ENCODE measurements around the gene POLR3H.

Gene POLR3H

DNA sequence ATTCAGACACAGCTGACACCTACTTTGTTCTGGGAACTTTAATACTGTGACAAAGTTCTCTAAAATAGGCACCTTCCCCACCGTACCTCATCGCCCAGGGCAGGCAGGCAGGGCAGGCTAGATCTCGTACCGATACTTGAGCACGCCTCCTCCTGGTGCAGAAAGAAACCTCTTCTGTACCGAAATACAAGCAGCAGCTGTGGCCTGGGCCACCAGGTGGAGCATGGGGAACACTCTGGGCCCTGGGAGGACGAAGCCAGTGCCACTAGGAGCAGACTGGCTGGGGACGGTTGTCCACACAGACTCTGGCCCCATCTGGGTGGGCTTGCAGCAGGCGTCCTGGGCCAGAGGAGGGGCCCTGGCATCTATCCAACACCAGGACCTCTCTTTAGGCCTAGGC, 32.6 kb upstream of the POLR3H start:
- Histone ChIP-seq H3K36me3 (ENCODE audit: control insufficient read depth in 2 of 2, insufficient read depth in 1 of 2, low read length in 2 of 2) (peaks cover under 1 to 60% of the 10 kb centered on the region in 2 experiments; a peak in 2 of 3 replicates), H3K27ac (ENCODE audit: extremely low read depth, low read depth, low read length) (no peak overlapping the region), H3K4me3 (ENCODE audit: low read depth, low read length) (no peak overlapping the region), H3K9me3 (ENCODE audit: control insufficient read depth, insufficient read depth, low read depth, low read length) (no peaks in the 10 kb centered on the region), H3K4me1 (ENCODE audit: control insufficient read depth, insufficient read depth, low read length) (no peaks in the 10 kb centered on the region)
- ChIA-PET POLR2A (interaction anchor here (1.2 to 9.9 kb wide), 5 partner anchors 11 to 44 kb away, joined by 3 to 85 read pairs (median 4); partner anchors contain the start of genes CSDC2, DESI1, PMM1 and XRCC6), CTCF (interaction anchor here (0.6 to 4.0 kb wide), 13 partner anchors 9 to 392 kb away, joined by 3 to 36 read pairs (median 6); partner anchors contain the start of genes CSDC2, PMM1 and POLR3H)
- no peak for TF ChIP-seq ZNF302 (tag by site-specific recombination; IDR thresholded peaks at IDR 0.05; ENCODE audit: low read depth)
- TF ChIP-seq ZNF16 (tag by site-specific recombination; IDR thresholded peaks at IDR 0.05; ENCODE audit: low read depth) = no peak
- no peak for TF ChIP-seq ZNF223 (tag by site-specific recombination; IDR thresholded peaks at IDR 0.05)
- peak; percentile 42 for TF ChIP-seq ZNF654 (tag by site-specific recombination; IDR thresholded peaks at IDR 0.05; ENCODE audit: low read depth)
- peak; percentile 40; the same call in 1 of the 2 replicates for TF ChIP-seq ZFP69B (tag by site-specific recombination; IDR thresholded peaks at IDR 0.05)
- TF ChIP-seq, protein P1, sequence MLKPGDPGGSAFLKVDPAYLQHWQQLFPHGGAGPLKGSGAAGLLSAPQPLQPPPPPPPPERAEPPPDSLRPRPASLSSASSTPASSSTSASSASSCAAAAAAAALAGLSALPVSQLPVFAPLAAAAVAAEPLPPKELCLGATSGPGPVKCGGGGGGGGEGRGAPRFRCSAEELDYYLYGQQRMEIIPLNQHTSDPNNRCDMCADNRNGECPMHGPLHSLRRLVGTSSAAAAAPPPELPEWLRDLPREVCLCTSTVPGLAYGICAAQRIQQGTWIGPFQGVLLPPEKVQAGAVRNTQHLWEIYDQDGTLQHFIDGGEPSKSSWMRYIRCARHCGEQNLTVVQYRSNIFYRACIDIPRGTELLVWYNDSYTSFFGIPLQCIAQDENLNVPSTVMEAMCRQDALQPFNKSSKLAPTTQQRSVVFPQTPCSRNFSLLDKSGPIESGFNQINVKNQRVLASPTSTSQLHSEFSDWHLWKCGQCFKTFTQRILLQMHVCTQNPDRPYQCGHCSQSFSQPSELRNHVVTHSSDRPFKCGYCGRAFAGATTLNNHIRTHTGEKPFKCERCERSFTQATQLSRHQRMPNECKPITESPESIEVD (tag by site-specific recombination; IDR thresholded peaks at IDR 0.05) = no peak
- TF ChIP-seq ZNF423 (tag by site-specific recombination; IDR thresholded peaks at IDR 0.05) = no peak
- TF ChIP-seq HOXC10 (CRISPR knock-in tag; IDR thresholded peaks at IDR 0.05) = no peak
- TF ChIP-seq, protein P2, sequence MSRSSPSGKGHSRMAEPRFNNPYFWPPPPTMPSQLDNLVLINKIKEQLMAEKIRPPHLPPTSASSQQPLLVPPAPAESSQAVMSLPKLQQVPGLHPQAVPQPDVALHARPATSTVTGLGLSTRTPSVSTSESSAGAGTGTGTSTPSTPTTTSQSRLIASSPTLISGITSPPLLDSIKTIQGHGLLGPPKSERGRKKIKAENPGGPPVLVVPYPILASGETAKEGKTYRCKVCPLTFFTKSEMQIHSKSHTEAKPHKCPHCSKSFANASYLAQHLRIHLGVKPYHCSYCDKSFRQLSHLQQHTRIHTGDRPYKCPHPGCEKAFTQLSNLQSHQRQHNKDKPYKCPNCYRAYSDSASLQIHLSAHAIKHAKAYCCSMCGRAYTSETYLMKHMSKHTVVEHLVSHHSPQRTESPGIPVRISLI (tag by site-specific recombination; IDR thresholded peaks at IDR 0.05) = no peak
- TF ChIP-seq GLIS1 (tag by site-specific recombination; IDR thresholded peaks at IDR 0.05) = no peak
- TF ChIP-seq, protein P3, sequence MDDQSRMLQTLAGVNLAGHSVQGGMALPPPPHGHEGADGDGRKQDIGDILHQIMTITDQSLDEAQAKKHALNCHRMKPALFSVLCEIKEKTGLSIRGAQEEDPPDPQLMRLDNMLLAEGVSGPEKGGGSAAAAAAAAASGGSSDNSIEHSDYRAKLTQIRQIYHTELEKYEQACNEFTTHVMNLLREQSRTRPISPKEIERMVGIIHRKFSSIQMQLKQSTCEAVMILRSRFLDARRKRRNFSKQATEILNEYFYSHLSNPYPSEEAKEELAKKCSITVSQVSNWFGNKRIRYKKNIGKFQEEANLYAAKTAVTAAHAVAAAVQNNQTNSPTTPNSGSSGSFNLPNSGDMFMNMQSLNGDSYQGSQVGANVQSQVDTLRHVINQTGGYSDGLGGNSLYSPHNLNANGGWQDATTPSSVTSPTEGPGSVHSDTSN (CRISPR knock-in tag; IDR thresholded peaks at IDR 0.05) = no peak
- TF ChIP-seq ZNF37A (tag by site-specific recombination; IDR thresholded peaks at IDR 0.05) = no peak
- no peak for TF ChIP-seq ZNF548 (tag by site-specific recombination; IDR thresholded peaks at IDR 0.05)
- TF ChIP-seq, protein P4, sequence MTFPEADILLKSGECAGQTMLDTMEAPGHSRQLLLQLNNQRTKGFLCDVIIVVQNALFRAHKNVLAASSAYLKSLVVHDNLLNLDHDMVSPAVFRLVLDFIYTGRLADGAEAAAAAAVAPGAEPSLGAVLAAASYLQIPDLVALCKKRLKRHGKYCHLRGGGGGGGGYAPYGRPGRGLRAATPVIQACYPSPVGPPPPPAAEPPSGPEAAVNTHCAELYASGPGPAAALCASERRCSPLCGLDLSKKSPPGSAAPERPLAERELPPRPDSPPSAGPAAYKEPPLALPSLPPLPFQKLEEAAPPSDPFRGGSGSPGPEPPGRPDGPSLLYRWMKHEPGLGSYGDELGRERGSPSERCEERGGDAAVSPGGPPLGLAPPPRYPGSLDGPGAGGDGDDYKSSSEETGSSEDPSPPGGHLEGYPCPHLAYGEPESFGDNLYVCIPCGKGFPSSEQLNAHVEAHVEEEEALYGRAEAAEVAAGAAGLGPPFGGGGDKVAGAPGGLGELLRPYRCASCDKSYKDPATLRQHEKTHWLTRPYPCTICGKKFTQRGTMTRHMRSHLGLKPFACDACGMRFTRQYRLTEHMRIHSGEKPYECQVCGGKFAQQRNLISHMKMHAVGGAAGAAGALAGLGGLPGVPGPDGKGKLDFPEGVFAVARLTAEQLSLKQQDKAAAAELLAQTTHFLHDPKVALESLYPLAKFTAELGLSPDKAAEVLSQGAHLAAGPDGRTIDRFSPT (tag by site-specific recombination; IDR thresholded peaks at IDR 0.05) = no peak
- TF ChIP-seq, protein P5, sequence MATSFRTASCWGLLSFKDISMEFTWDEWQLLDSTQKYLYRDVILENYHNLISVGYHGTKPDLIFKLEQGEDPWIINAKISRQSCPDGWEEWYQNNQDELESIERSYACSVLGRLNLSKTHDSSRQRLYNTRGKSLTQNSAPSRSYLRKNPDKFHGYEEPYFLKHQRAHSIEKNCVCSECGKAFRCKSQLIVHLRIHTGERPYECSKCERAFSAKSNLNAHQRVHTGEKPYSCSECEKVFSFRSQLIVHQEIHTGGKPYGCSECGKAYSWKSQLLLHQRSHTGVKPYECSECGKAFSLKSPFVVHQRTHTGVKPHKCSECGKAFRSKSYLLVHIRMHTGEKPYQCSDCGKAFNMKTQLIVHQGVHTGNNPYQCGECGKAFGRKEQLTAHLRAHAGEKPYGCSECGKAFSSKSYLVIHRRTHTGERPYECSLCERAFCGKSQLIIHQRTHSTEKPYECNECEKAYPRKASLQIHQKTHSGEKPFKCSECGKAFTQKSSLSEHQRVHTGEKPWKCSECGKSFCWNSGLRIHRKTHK (tag by site-specific recombination; IDR thresholded peaks at IDR 0.05) = no peak
- TF ChIP-seq, protein P6, sequence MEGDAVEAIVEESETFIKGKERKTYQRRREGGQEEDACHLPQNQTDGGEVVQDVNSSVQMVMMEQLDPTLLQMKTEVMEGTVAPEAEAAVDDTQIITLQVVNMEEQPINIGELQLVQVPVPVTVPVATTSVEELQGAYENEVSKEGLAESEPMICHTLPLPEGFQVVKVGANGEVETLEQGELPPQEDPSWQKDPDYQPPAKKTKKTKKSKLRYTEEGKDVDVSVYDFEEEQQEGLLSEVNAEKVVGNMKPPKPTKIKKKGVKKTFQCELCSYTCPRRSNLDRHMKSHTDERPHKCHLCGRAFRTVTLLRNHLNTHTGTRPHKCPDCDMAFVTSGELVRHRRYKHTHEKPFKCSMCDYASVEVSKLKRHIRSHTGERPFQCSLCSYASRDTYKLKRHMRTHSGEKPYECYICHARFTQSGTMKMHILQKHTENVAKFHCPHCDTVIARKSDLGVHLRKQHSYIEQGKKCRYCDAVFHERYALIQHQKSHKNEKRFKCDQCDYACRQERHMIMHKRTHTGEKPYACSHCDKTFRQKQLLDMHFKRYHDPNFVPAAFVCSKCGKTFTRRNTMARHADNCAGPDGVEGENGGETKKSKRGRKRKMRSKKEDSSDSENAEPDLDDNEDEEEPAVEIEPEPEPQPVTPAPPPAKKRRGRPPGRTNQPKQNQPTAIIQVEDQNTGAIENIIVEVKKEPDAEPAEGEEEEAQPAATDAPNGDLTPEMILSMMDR (tag by site-specific recombination; IDR thresholded peaks at IDR 0.05) = peak; percentile 89
- no peak for TF ChIP-seq SP3 (tag by site-specific recombination; IDR thresholded peaks at IDR 0.05)
- TF ChIP-seq ZNF335 (tag by site-specific recombination; conservative IDR thresholded peaks at IDR 0.05) = no peak
- no peak for TF ChIP-seq ZNF10 (tag by site-specific recombination; IDR thresholded peaks at IDR 0.05)
- TF ChIP-seq, protein P7, sequence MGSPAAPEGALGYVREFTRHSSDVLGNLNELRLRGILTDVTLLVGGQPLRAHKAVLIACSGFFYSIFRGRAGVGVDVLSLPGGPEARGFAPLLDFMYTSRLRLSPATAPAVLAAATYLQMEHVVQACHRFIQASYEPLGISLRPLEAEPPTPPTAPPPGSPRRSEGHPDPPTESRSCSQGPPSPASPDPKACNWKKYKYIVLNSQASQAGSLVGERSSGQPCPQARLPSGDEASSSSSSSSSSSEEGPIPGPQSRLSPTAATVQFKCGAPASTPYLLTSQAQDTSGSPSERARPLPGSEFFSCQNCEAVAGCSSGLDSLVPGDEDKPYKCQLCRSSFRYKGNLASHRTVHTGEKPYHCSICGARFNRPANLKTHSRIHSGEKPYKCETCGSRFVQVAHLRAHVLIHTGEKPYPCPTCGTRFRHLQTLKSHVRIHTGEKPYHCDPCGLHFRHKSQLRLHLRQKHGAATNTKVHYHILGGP (tag by site-specific recombination; IDR thresholded peaks at IDR 0.05) = no peak
- TF ChIP-seq ZNF24 (tag by site-specific recombination; IDR thresholded peaks at IDR 0.05) = no peak
- no peak for TF ChIP-seq BCL11B (tag by site-specific recombination; IDR thresholded peaks at IDR 0.05; ENCODE audit: low read depth)
- no peak for TF ChIP-seq ZBTB17 (tag by site-specific recombination; IDR thresholded peaks at IDR 0.05)
- no peak for TF ChIP-seq ZEB2 (tag by site-specific recombination; IDR thresholded peaks at IDR 0.05)
- TF ChIP-seq ZNF155 (tag by site-specific recombination; IDR thresholded peaks at IDR 0.05) = no peak
